Hepatocyte (in vitro differentiated cells): Measurements from ENCODE around the gene PTPRZ1. TPM values are rescaled to one million over a fixed set of nuclear protein-coding genes. Genes with fewer than 3 reads are reported as not detected.

Experiments
- DNase-seq: peaks from one replicate; pipeline ENCODE4 v3.0.0-alpha.2; 2016; ENCODE audit warnings: low spot score
- H2AFZ ChIP-seq: fragments of 200-600 bp; sonication (generic); 2 replicates; pipeline ENCODE4 v1.6.0; 2016; ENCODE audit warnings: antibody characterized with exemption, mild to moderate bottlenecking
- H3K27ac ChIP-seq: fragments of 200-600 bp; sonication (generic); 2 replicates; pipeline ENCODE4 v1.5.1; 2016; ENCODE audit warnings: mild to moderate bottlenecking
- H3K27me3 ChIP-seq: fragments of 200-600 bp; sonication (generic); 2 replicates; pipeline ENCODE4 v1.6.1; 2016
- H3K36me3 ChIP-seq: fragments of 200-600 bp; sonication (generic); replicated peaks from 2 replicates; pipeline ENCODE4 v1.5.1; 2016; ENCODE audit warnings: low read depth; ENCODE audit not compliant: insufficient read depth
- H3K4me1 ChIP-seq: fragments of 200-600 bp; sonication (generic); 2 replicates; pipeline ENCODE4 v1.5.1; 2016; ENCODE audit warnings: mild to moderate bottlenecking, moderate library complexity; ENCODE audit not compliant: insufficient read depth
- H3K4me2 ChIP-seq: fragments of 200-600 bp; sonication (generic); 2 replicates; pipeline ENCODE4 v1.6.0; 2016
- H3K4me3 ChIP-seq: fragments of 200-600 bp; sonication (generic); 2 replicates; pipeline ENCODE4 v1.5.1; 2016; ENCODE audit warnings: mild to moderate bottlenecking
- H3K79me2 ChIP-seq: fragments of 200-600 bp; sonication (generic); 2 replicates; pipeline ENCODE4 v1.6.0; 2017; ENCODE audit warnings: mild to moderate bottlenecking
- H3K9me2 ChIP-seq: fragments of 200-600 bp; sonication (generic); replicated peaks from 2 replicates; pipeline ENCODE4 v1.6.0; 2017; ENCODE audit warnings: mild to moderate bottlenecking; ENCODE audit not compliant: insufficient read depth
- H3K9me3 ChIP-seq: fragments of 200-600 bp; sonication (generic); 2 replicates; pipeline ENCODE4 v1.5.1; 2016; ENCODE audit warnings: low read depth, mild to moderate bottlenecking
- H4K20me1 ChIP-seq: fragments of 200-600 bp; sonication (generic); 2 replicates; pipeline ENCODE4 v1.6.0; 2016; ENCODE audit warnings: mild to moderate bottlenecking; ENCODE audit not compliant: insufficient read depth, poor library complexity, severe bottlenecking
- CTCF ChIP-seq: fragments of 200-600 bp; sonication (generic); IDR thresholded peaks from 2 replicates; pipeline ENCODE4 v1.5.1; 2016; ENCODE audit warnings: antibody characterized with exemption, mild to moderate bottlenecking; ENCODE audit not compliant: poor library complexity
- EZH2 ChIP-seq: fragments of 200-600 bp; sonication (generic); IDR thresholded peaks from 2 replicates; pipeline ENCODE4 v1.6.1; 2016; ENCODE audit warnings: antibody characterized with exemption, mild to moderate bottlenecking, borderline replicate concordance
- EZH2phosphoT487 ChIP-seq: fragments of 200-600 bp; sonication (generic); IDR thresholded peaks from one replicate; pipeline ENCODE4 v1.6.1; 2018; ENCODE audit warnings: antibody characterized with exemption, mild to moderate bottlenecking, low read depth, moderate library complexity; ENCODE audit not compliant: unreplicated experiment, severe bottlenecking
- WGBS: methylation state at CpG from one replicate; pipeline ENCODE4 v1.1.6; 2016; ENCODE audit warnings: low lambda C conversion rate; ENCODE audit errors: missing lambda C conversion rate; 5-methylcytosine and 5-hydroxymethylcytosine counted together
- polyA plus RNA-seq: library from polyadenylated mRNA; unstranded; fragments of >200 nt; fragmentation: Nextera tagmentation; extraction: Ambion mirVana; gene quantifications from 2 replicates; pipeline ENCODE4 v1.2.1, GENCODE V29; 2016
- total RNA-seq: library from RNA; depleted of rRNA; stranded (reverse); fragments of >200 nt; gene quantifications from 2 replicates; pipeline ENCODE4 v1.2.3, GENCODE V29; 2014

Gene PTPRZ1
- total and polyA plus RNA-seq, 2 experiments from 2014 or later, result 0.41 to 5.0 TPM

GRCh38 chr7:122064971-122065370 is 192.0 kb downstream of the PTPRZ1 start:
- no peaks in the 10 kb centered on the region for H4K20me1 ChIP-seq
- no peak for TF ChIP-seq EZH2phosphoT487
- no peak for TF ChIP-seq EZH2
- TF ChIP-seq CTCF, result no peak
- no peak overlapping the region for H2AFZ ChIP-seq
- H3K9me2 ChIP-seq, result no peaks in the 10 kb centered on the region
- H3K9me3 ChIP-seq, result no peaks in the 10 kb centered on the region
- no peaks in the 10 kb centered on the region for H3K27me3 ChIP-seq
- H3K27ac ChIP-seq, result no peak overlapping the region
- H3K36me3 ChIP-seq, result no peaks in the 10 kb centered on the region
- H3K4me3 ChIP-seq, result no peak overlapping the region
- no peaks in the 10 kb centered on the region for H3K79me2 ChIP-seq
- DNase-seq, result no peak
- 90% methylated on average over 4 of the region's 4 CpGs for WGBS
- H3K4me1 ChIP-seq, result no peaks in the 10 kb centered on the region
- H3K4me2 ChIP-seq, result no peak overlapping the region

- Histone ChIP-seq H4K20me1 (no peaks in the 10 kb centered on the region), H3K27ac (no peak overlapping the region), H3K4me3 (no peak overlapping the region), H3K79me2 (no peaks in the 10 kb centered on the region), H3K4me2 (no peak overlapping the region), H3K9me3 (no peaks in the 10 kb centered on the region), H3K4me1 (no peaks in the 10 kb centered on the region), H3K9me2 (no peaks in the 10 kb centered on the region), H3K27me3 (no peaks in the 10 kb centered on the region), H2AFZ (no peak overlapping the region), H3K36me3 (no peaks in the 10 kb centered on the region)
- no peak for DNase-seq
- no peak for TF ChIP-seq CTCF
- no peak for TF ChIP-seq EZH2
- no peak for TF ChIP-seq EZH2phosphoT487
- 69% methylated on average over 1 of the region's 1 CpG for WGBS
Measured at GRCh38 chr7:122067077-122067476, 194.1 kb downstream of the PTPRZ1 start.

GRCh38 chr7:122068046-122068445 is 195.1 kb downstream of the PTPRZ1 start:
- H3K27me3 ChIP-seq, result no peaks in the 10 kb centered on the region
- TF ChIP-seq EZH2phosphoT487, result no peak
- no peak for TF ChIP-seq CTCF
- no peak for TF ChIP-seq EZH2

GRCh38 chr7:122068999-122069398 is 196.0 kb downstream of the PTPRZ1 start:
- no peaks in the 10 kb centered on the region for H3K9me3 ChIP-seq
- no peak overlapping the region for H3K4me3 ChIP-seq
- no peaks in the 10 kb centered on the region for H3K4me1 ChIP-seq
- H3K9me2 ChIP-seq, result no peaks in the 10 kb centered on the region
- H2AFZ ChIP-seq, result no peak overlapping the region
- no peaks in the 10 kb centered on the region for H4K20me1 ChIP-seq
- H3K27ac ChIP-seq, result no peak overlapping the region
- no peak for TF ChIP-seq EZH2phosphoT487
- TF ChIP-seq EZH2, result no peak
- TF ChIP-seq CTCF, result no peak
- 74% methylated on average over 3 of the region's 3 CpGs for whole genome bisulfite sequencing
- no peaks in the 10 kb centered on the region for H3K79me2 ChIP-seq
- H3K36me3 ChIP-seq, result no peaks in the 10 kb centered on the region
- no peak overlapping the region for H3K4me2 ChIP-seq
- no peaks in the 10 kb centered on the region for H3K27me3 ChIP-seq
- DNase-seq, result no peak

More at GRCh38 chr7:122068046-122068445, 195.1 kb downstream of the PTPRZ1 start:
- no peaks in the 10 kb centered on the region for H3K9me2 ChIP-seq
- H4K20me1 ChIP-seq, result no peaks in the 10 kb centered on the region
- H3K36me3 ChIP-seq, result no peaks in the 10 kb centered on the region
- no peaks in the 10 kb centered on the region for H3K9me3 ChIP-seq
- H2AFZ ChIP-seq, result no peak overlapping the region
- no peaks in the 10 kb centered on the region for H3K4me1 ChIP-seq
- no peaks in the 10 kb centered on the region for H3K79me2 ChIP-seq
- DNase-seq, result no peak
- H3K27ac ChIP-seq, result no peak overlapping the region
- no peak overlapping the region for H3K4me3 ChIP-seq
- no peak overlapping the region for H3K4me2 ChIP-seq
- 86% methylated on average over 1 of the region's 1 CpG for WGBS
